GM12872 (cell line): Measurements from ENCODE around the gene ANKRD17.

Experiments used
- TF ChIP-seq, protein P1 (sequence below): IDR thresholded peaks from 3 replicates; pipeline ENCODE4 v1.5.1; 2011; ENCODE audit warnings: low read depth, mild to moderate bottlenecking, low read length, moderate library complexity; ENCODE audit not compliant: insufficient read depth

Gene ANKRD17

DNA sequence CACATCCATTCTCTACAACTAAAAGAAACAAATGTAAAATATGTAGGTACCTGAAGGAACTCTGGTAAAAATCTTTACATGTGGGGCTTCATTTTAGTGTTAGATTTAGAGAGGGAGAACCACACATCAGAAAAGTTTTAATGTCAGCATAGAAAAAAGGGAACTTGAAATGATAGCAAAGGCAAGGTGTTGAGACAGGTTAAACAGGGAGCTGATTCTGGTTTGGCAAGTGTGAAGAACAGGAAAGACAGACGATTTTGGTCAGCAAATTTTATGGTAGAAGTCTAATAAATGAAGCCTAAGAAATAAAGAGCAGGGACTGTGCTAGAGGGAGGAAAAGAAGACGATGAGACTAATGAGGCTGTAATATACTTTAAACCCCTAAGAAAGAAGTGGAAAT is 121.5 kb downstream of the ANKRD17 start:
- TF ChIP-seq, protein P1, sequence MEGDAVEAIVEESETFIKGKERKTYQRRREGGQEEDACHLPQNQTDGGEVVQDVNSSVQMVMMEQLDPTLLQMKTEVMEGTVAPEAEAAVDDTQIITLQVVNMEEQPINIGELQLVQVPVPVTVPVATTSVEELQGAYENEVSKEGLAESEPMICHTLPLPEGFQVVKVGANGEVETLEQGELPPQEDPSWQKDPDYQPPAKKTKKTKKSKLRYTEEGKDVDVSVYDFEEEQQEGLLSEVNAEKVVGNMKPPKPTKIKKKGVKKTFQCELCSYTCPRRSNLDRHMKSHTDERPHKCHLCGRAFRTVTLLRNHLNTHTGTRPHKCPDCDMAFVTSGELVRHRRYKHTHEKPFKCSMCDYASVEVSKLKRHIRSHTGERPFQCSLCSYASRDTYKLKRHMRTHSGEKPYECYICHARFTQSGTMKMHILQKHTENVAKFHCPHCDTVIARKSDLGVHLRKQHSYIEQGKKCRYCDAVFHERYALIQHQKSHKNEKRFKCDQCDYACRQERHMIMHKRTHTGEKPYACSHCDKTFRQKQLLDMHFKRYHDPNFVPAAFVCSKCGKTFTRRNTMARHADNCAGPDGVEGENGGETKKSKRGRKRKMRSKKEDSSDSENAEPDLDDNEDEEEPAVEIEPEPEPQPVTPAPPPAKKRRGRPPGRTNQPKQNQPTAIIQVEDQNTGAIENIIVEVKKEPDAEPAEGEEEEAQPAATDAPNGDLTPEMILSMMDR: no peak

DNA sequence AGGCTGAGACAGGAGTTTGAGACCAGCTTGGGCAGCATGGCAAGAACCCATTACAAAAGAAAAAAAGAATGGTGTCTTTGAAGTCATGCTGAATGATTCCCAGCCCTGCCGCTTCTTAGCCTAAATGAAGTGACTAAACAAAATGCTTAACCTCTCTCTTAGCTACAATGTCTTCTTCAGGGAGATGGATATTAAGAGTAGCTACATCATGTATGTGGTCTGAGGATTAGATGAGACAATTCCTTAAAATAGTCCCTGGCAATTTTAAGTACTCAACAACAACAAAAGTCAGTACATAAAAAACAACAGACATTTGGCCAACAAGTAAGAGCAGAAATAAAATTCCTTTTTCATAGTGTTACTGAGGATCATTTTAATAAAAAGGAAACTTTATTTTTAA is 124.8 kb downstream of the ANKRD17 start:
- TF ChIP-seq, protein P1: no peak

DNA sequence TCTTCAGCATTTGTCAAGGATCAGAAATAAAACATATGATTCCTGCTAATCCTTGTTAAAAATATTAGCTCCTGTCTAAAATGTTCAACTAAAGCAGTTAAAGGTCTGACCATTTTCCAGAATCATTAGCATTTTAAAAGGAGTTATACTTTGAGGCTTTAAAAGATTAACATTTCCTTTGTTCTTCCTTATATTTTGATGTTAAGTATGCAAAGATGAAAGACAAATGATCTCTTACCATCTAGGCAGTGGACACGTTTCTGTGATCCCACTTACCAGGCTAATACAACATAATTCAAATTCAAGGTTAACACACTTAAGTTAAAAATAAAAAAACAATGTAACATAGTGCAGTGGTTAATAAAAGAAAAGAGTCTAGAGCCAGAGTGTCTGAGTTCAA is 127.3 kb downstream of the ANKRD17 start:
- TF ChIP-seq, protein P1: no peak

DNA sequence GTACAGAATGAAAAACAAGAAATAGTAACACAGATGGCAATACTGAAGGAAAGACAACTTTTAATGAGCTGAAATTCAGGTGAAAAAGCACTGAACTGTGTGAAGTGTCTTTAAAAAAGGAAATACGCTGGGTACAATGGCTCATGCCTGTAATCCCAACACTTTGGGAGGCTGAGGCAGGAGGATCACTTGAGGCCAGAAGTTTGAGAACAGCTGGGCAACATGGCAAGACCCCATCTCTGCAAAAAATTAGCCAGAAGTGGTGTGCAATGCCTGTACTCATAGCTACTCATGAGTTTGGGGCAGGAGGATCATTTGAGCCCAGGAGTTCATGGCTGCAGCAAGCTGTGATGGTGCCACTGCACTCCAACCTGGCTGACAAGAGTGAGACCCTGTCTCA is 129.3 kb downstream of the ANKRD17 start:
- TF ChIP-seq, protein P1: no peak

DNA sequence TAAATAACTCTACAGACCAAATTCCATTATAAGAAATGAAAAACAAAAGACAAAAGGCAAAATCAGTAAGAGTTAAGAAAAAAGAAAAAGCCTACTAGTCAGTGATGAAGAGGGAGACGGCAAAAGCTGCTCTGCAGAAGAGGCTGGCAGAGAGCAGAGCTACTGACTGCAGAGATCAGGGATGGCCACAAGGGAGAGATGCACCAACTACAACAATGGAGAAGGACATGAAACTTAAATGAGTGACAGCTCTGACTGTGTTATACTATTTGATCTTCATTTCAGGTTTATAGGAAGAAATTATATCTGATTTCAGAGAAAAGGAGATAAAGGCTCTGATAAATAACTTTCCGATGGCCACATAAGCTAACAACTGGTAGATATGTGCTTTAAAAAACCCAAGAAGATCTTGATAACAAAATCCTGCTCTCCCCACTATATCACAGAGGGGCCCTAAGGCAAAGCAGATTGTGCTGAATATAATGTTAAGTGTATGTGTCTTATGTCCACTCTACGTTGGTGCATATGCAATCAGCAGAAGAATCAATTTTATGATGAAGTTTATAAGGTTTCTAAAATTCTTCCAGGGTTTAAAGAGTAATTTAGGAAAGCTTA is 130.7 kb downstream of the ANKRD17 start:
- TF ChIP-seq, protein P1: peak; percentile 30; the same call in 1 of the 3 replicates

DNA sequence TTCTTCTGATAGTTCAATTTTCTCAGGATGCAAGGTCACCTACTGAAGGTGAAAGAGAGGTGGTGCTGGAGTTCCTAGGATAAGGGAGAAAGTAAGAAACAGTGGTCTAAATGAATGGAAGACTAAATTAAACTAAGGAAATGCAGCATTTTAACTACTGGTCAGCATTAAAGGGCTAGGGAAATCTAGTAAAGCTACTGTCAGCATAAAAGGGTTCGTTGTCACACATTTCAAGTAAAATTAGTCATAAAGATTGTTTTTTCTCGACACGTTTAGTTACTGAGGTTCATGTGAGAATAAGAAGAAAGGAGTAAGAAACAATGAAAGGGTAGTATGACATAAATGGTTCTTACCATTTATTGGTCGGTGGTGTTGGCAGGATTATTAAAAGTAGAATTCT is 149.1 kb downstream of the ANKRD17 start:
- TF ChIP-seq, protein P1: no peak

DNA sequence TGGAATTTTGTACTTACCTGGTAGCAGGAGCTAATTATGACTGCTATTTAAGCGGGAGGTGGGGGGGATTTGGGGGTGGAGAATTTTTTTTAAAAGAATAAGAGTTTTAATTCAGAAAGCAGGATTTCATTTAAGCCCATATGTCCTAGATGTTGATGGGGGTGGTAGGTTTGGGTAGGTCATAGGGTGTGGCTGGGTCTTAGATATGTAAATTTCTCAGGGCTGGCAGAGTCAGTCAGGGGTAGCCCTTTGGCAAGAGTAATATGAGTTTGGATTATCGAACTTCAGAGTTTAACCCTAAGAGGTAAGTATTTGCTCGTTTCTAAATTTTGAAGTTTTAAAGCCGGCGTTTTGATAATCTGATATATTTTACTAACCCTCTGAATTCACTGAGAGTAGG is 153.9 kb downstream of the ANKRD17 start:
- TF ChIP-seq, protein P1: no peak
